GM21360 (cell line): ENCODE measurements around the gene SLC35F6.

Experiments
- ATAC-seq: cut with Tn5 transposase; IDR thresholded peaks from one replicate; pipeline ENCODE4 v1.9.1; 2021; ENCODE audit warnings: mild to moderate bottlenecking, moderate library complexity; ENCODE audit not compliant: unreplicated experiment

SLC35F6 gene

GRCh38 chr2:26816893-26817292 is 52.8 kb downstream of the SLC35F6 start:
- ATAC-seq, result no peak

GRCh38 chr2:26818255-26818654 is 54.2 kb downstream of the SLC35F6 start:
- ATAC-seq, result no peak

- ATAC-seq, result no peak
These were observed 54.9 kb downstream of the SLC35F6 start for GRCh38 chr2:26818972-26819371.

GRCh38 chr2:26820932-26821331 is 56.8 kb downstream of the SLC35F6 start:
- ATAC-seq, result no peak

- ATAC-seq, result no peak
These were observed 58.8 kb downstream of the SLC35F6 start for GRCh38 chr2:26822877-26823276.
